HG03159 (cell line): ENCODE results near the gene KDM4E.

Source experiments
- ATAC-seq: cut with Tn5 transposase; IDR thresholded peaks from one replicate; pipeline ENCODE4 v1.9.1; 2021; ENCODE audit warnings: mild to moderate bottlenecking, moderate library complexity; ENCODE audit not compliant: unreplicated experiment

Gene KDM4E

DNA sequence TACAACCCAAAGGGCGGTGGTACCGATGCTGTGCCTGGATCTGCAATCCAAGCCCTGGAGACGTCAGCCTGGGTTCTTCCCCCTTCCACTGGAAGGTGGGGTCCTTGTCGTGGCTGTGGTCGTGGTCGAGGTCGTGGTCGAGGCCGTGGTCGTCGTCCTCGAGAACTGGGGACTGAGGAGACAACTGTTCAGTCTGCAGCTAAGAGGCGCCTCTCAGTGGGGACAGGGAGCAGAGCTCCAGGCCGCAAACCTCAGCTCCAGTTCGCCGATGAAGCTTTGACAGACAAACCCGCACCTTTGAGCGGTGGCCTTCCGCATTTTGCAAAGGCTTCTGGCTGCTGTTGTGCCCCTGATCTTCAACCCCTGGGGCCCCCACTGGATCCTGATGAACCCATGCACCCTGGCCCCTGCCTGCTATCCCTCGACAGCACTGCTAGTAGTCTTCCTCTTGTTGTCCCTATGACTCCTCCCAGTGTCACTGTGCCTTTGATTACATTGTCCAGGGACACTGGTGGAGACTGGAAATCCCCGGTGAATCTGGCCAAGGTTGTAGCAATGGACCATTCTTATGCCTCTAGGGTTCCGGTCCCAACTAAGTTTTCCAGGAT is 25.6 kb downstream of the KDM4E start:
- no peak for ATAC-seq

DNA sequence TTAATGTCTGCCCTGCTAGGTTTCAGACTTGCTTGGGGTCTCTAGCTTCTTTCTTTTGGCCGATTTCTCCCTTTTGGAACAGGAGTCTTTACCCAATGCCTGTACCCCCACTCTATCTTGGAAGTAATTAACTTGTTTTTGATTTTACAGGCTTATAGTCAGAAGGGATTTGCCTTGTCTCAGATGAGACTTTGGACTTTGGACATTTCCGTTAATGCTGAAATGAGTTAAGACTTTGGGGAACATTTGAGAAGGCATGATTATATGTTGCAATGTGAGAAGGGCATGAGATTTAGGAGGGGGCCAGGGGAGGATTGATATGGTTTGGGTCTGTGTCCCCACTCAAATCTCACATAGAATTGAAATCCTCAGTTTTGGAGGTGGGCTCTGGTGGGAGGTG is 29.3 kb downstream of the KDM4E start:
- ATAC-seq, result no peak

DNA sequence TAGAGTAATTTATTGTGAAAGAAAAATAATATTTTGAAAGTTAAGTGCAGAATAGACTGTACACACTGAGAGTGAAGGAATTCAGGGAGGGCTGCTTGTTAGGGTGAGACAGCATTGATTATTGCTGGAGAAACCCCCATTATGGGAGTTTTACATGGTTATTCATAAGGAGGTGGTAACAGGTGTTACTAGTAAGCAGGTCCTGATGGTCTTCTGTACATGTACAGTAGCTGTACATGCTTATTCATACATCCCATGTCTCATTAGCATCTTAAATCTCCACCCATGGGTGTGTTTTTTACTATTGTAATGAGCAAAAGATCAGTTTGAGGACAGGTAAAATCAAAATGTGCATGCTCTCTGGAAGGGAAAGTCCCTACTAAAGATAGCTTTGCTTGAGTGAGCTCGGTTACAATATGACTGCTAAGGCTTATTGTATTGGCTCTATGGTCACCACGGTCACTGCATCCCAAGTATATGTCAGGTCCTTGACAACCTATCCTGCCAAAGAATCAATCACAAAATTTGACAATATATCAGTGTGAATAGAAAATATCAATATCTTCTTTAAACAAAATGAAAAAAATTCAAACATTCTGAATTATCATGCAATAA is 30.3 kb downstream of the KDM4E start:
- ATAC-seq, result peak; percentile 97

DNA sequence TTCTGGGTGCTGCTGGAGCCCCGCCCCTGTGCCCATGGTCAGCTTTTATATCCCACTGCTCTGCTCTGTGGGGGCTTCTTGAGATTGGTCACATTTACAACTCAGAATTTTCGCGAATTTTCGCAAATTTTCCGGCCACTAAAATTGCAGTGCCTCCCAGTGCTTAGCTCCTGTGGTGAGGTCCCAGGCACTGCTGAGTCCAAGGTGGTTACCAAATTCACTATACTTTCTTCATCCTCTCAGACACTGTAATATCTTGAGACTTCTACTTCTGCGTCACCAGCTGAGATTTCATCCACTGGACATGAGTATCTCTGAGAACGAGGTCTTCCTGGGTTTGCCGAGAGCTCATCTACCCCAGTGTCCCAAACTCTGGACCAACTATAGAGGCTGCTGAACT is 32.9 kb downstream of the KDM4E start:
- no peak for ATAC-seq

DNA sequence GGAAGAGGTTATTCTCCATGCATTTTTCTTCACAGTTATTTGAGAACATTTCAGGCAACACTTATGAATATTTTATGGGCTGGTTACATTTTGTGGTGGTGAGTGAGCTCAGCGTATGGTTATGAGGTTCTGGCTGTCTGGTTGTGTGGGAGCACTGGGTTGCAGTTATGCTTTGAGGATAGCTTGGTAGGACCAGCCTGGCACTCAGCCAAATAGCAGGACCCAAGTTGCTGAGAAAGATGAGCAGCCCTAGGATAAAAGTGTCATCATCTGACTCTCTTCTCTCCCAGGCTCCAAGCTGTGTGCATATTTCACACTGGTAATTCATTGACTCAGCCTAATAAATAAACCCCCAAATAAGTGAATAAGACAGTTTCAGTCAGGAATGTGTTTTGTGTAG is 33.6 kb downstream of the KDM4E start:
- ATAC-seq, result no peak

DNA sequence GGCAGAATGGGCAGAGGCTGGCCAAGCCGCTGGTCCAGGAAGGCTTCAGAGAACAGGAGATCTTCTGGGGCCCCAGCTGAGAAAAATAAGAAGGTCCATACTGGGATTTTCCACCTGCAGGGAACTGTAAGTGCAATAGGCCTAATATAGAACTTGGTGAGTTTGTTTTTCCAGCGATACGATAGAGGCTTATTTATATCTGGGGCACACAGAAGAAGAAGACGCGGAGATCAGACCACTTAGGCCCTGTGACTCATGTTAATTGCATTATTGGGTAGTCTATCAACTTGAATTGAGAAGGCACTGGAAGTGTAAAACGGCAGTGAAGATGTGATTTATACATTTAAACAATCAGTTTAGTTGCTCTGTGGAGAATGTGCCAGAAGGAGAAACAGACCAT is 34.0 kb downstream of the KDM4E start:
- ATAC-seq, result no peak

DNA sequence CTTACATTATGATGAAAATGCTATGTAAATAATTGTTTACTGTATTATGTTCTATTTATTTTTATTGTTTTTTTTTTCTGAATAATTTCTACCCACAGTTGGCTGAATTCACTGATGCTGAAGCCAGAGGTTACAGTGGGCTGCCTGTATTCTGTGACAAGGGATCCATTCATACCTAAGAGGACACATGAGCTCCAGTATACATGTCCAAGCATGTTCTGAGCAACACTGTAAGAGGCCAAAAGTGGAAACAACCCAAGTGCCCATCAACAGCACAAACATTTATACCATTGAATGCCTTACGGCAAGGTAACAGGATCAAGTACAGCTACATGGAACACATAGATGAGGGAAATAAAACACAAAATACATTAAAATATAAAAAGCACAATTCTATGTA is 40.3 kb downstream of the KDM4E start:
- ATAC-seq, result no peak

DNA sequence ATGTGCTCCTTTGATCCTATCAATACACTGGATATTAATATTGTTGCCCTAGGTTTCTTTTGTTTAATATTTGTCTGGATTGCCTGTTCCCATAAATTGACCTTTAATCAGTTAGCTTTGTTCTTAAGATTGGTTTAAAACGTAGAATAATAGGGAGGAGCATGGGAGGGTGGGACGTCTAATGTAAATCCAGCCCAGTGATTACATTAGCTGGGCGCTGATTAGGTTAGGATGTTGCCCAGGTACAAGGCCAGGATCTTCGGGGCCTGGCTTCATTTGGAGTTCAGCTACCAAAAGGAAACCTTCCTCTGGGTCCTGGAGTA is 41.6 kb downstream of the KDM4E start, which contains the start of gene SRSF8:
SRSF8 (plus strand) TSS at position 204 of the 323 bp plus-strand sequence. CDS start 308 bp downstream, outside the sequence.
- ATAC-seq, result peak; percentile 33

DNA sequence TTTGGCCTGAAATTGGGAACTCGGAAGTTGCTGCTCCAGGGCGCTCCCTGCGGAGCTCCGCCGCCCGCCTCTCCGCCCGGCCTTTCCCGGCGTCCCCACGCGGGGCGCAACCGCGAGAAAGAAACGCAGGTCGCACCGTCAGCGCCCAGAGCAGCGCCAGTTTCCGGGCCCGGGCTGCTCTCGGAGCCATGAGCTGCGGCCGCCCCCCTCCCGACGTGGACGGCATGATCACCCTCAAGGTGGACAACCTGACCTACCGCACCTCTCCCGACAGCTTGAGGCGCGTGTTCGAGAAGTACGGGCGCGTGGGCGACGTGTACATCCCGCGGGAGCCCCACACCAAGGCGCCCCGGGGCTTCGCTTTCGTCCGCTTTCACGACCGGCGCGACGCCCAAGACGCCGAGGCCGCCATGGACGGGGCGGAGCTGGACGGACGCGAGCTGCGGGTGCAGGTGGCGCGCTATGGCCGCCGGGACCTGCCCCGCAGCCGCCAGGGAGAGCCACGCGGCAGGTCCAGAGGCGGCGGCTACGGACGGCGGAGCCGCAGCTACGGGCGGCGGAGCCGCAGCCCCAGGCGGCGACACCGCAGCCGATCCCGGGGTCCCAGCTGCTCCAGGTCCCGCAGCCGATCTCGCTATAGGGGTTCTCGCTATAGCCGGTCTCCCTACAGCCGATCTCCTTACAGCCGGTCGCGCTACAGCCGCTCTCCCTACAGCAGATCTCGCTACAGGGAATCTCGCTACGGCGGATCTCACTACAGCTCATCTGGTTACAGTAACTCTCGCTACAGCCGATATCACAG is 42.2 kb downstream of the KDM4E start:
- ATAC-seq, result peak; percentile 57

DNA sequence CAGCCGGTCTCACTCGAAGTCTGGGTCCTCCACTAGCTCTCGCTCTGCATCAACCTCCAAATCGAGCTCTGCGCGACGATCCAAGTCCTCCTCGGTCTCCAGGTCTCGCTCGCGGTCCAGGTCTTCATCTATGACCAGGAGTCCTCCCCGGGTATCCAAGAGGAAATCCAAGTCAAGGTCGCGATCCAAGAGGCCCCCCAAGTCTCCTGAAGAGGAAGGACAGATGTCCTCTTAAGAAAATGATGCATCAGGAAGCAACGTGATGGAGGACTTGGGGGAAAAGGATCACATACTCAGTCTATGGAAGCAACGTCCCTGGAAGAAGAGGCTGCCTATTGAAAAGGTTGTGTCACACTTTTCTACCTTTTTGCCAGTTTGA is 42.8 kb downstream of the KDM4E start:
- no peak for ATAC-seq

DNA sequence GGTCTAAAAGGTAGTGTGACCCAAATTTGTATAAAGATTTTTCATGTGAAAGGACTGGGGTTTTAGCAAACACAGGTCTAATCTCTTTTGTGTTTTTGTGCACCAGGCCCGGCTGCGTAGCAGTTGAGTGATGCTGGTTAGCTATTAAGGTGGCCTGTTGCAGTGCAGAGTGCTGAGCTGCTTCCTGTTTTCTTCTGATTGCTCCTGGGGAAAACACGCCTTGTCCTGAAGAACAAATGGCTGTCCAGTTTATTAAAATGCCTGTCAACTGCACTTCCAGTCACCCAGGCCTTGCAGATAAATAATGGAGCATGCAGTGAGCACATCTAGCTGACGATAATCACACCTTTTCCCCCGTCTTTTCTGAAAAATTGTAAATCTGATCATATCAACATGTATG is 43.5 kb downstream of the KDM4E start:
- peak; percentile 67 for ATAC-seq

DNA sequence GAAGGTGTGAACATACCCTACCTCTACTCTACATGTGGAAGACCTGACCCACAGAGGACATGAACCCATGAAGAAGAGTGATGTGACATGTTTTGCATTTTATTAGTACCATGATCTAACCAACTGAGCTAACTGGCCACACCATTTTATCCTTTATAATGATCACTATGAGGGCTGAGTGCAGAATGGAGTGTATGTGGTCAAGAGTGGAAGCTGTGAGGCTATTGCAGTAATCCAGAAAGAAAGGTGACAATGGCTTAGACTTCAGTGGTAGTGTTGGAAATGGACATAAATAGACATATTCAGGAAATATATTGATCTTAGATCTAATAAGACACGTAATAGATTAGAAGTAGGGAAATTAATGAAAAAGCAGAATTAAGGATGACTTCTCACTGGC is 45.4 kb downstream of the KDM4E start:
- ATAC-seq, result no peak

DNA sequence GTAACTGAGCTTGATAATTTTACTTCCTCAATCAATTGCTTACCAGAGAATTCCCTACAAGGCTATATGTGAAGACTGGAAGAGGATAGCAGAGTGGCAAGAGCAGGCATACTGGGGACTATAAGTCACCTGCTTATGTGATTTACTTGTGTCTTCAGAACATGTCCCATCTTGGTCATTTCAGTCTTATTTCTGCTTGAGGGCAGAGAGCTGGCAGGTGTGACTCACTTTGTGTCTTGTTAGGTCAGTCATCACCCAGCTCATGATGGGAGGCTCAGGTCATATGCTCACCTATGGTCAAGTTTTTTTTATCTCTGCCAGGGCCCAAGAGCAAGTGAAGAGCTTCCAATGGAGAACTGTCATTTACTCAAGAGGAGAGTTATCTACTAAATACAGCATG is 47.9 kb downstream of the KDM4E start:
- ATAC-seq, result no peak

DNA sequence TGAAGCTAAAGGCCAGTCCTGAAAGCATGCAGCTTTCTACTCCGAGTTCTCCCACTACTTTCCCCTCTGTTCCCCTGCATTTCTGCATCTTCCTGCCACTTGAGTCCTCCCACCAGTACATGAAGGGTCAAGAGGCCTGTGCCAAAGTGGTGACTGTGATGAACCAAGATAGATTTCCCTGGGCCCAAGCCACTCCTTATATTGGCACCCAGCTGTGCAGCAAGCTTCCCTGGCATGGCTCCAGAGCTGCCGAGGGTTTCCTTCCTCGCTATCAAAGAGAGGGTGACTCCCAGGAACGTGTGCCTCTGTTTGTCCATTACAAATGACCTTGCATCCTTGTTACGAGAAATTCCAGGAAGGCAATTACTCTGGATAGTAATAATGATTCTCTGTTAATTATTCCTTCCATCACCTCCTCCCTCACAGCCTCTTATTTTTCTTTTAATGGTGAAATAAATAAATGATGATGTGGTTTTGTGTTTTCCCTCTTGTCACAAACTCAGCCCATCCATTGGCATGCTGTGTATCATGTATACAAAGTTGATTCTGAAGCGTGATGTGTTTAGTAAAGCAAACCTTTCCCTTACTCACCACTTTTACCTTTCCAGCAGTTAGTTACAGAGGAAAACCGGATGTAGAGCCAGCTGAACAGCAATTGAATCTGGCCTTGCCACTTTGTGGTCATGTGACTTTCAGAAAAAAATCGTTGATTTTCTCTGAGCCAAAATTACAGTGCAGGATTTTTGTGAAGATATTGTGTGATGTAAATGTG is 49.9 kb downstream of the KDM4E start:
- ATAC-seq, result no peak

DNA sequence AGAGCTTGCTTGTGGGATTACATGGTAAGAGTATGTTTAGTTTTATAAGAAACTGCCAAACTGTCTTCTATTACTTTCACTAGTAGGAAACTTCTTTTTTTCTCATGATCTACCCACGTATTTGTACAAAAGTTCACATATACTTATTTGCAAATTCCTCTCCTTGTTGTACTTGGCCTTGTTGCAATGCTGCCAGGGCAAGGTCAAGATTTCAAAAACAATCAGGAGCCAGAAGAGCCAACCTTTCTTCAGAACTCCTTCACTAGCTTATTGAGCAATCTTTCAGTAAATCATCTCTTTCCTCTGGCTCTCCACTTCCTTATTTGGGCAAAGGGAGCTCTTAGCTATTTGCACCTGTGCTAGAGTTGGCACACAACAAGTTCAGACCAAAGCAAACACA is 51.4 kb downstream of the KDM4E start:
- peak; percentile 55 for ATAC-seq

DNA sequence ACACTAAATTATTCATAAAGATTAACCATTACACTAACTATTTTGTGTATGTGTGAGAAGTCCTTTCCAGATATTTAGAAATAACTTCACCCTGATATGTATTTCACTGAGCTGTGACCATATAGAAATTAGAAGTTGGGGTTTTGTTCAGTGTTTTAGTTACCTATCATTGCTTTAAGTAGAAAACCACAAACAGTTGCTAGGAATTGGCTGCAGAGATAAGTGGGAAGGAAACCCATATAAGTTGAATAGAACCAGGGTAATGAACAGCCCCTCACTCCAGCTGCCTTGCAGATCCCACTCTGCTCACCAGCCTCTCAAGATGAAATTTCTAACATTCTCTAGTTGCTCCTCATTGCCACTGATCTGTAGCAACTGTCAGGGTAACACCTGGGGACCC is 51.9 kb downstream of the KDM4E start:
- no peak for ATAC-seq
